Skeletal muscle tissue (tissue), 4 donors: ENCODE data around the gene USP51. TPM values are rescaled to one million over a fixed set of nuclear protein-coding genes. Genes with fewer than 3 reads are reported as not detected.
A peak's percentile ranks its signal among the peaks of the same experiment; 100 is the strongest.
"Not testable (repeated sequence)": the region's sequence is repeated elsewhere in the genome, so short reads cannot be mapped to it uniquely, and the experiment has no call there.

Experiments
- H3K27ac ChIP-seq: one replicate; pipeline ENCODE4 v1.7.0; 2013; ENCODE audit warnings: mild to moderate bottlenecking, low read depth, low read length, inconsistent platforms
- H3K27me3 ChIP-seq, 3 donors: one replicate each; pipeline ENCODE4 v1.7.0; 2013; ENCODE audit warnings: low read length in 3 of 3; ENCODE audit not compliant: control insufficient read depth in 3 of 3, insufficient read depth in 3 of 3
- H3K36me3 ChIP-seq, 3 donors: one replicate each; pipeline ENCODE4 v1.7.0; 2013; ENCODE audit warnings: low read length in 3 of 3; ENCODE audit not compliant: control insufficient read depth in 3 of 3, insufficient read depth in 3 of 3
- H3K4me1 ChIP-seq, 3 donors: one replicate each; pipeline ENCODE4 v1.7.0; 2013; ENCODE audit warnings: low read length in 3 of 3, mild to moderate bottlenecking in 3 of 3; ENCODE audit not compliant: control insufficient read depth in 3 of 3, insufficient read depth in 3 of 3
- H3K4me3 ChIP-seq, 3 donors: one replicate each; pipeline ENCODE4 v1.7.0; 2013; ENCODE audit warnings: low read length in 3 of 3
- H3K9ac ChIP-seq, 3 donors: one replicate each; pipeline ENCODE4 v1.7.0; 2013; ENCODE audit warnings: low read length in 3 of 3, mild to moderate bottlenecking in 3 of 3, moderate library complexity in 2 of 3, low read depth in 1 of 3
- H3K9me3 ChIP-seq, 3 donors: one replicate each; pipeline ENCODE4 v1.7.0; 2013; ENCODE audit warnings: low read length in 3 of 3; ENCODE audit not compliant: control insufficient read depth in 3 of 3
- total RNA-seq: library from RNA; depleted of rRNA; stranded (reverse); fragments of >200 nt; gene quantifications from one replicate; pipeline ENCODE4 v1.2.3, GENCODE V29; 2014
- donor health status: Osteomylitis.

The USP51 gene
- total RNA-seq, result 1.6 TPM

GRCh38 chrX:55489314-55490009, at the start of gene USP51:
Gene USP51 (minus strand): TSS chrX:55489848. CDS start chrX:55488939, 909 bp downstream.
- peak within 1 kb of the TSS; percentile 67 to 87 (median 81) for H3K4me3 ChIP-seq
- no peaks in the 10 kb centered on the region for H3K9me3 ChIP-seq
- peak within 1 kb of the TSS; percentile 72 to 83 (median 81) for H3K9ac ChIP-seq
- H3K27me3 ChIP-seq, result no peaks in the 10 kb centered on the region
- peak within 1 kb of the TSS; percentile 91 for H3K27ac ChIP-seq
- H3K36me3 ChIP-seq, result no peaks in the 10 kb centered on the region
- peaks cover 0 to 6% (median 3%) of the 10 kb centered on the region in 3 donors for H3K4me1 ChIP-seq

- no peaks in the 10 kb centered on the region for H3K36me3 ChIP-seq
- H3K9ac ChIP-seq, result no peak overlapping the region
- peaks cover 0 to 8% (median 0%) of the 10 kb centered on the region in 3 donors for H3K27me3 ChIP-seq
- H3K4me3 ChIP-seq, result no peak overlapping the region
- no peak overlapping the region for H3K27ac ChIP-seq
- H3K4me1 ChIP-seq, result no peaks in the 10 kb centered on the region
- no peaks in the 10 kb centered on the region for H3K9me3 ChIP-seq
Observed at GRCh38 chrX:55524487-55524886, 34.8 kb upstream of the USP51 start.

GRCh38 chrX:55523356-55523755, 33.7 kb upstream of the USP51 start:
- peaks cover 0 to 8% (median 0%) of the 10 kb centered on the region in 3 donors for H3K27me3 ChIP-seq
- no peak overlapping the region for H3K27ac ChIP-seq
- no peaks in the 10 kb centered on the region for H3K4me1 ChIP-seq
- no peak overlapping the region for H3K9ac ChIP-seq
- no peaks in the 10 kb centered on the region for H3K9me3 ChIP-seq
- no peak overlapping the region for H3K4me3 ChIP-seq
- H3K36me3 ChIP-seq, result no peaks in the 10 kb centered on the region

GRCh38 chrX:55522596-55523276, 33.1 kb upstream of the USP51 start:
- Histone ChIP-seq H3K9ac (no peak overlapping the region), H3K27ac (peak overlapping the region; percentile 10), H3K36me3 (no peaks in the 10 kb centered on the region), H3K9me3 (no peaks in the 10 kb centered on the region), H3K4me1 (no peaks in the 10 kb centered on the region), H3K27me3 (peaks cover 0 to 8% (median 0%) of the 10 kb centered on the region in 3 donors), H3K4me3 (peak overlapping the region in 1 of 3 donors; percentile 7)

- H3K4me3 ChIP-seq, result no peak overlapping the region
- H3K27ac ChIP-seq, result no peak overlapping the region
- H3K27me3 ChIP-seq, result peaks cover 0 to 8% (median 0%) of the 10 kb centered on the region in 3 donors
- no peaks in the 10 kb centered on the region for H3K36me3 ChIP-seq
- no peaks in the 10 kb centered on the region for H3K4me1 ChIP-seq
- H3K9ac ChIP-seq, result no peak overlapping the region
- H3K9me3 ChIP-seq, result no peaks in the 10 kb centered on the region
Observed at GRCh38 chrX:55521687-55522086, 32.0 kb upstream of the USP51 start.

GRCh38 chrX:55516794-55517481, 27.3 kb upstream of the USP51 start:
- not testable (repeated sequence) for H3K9ac ChIP-seq, H3K27me3 ChIP-seq, H3K36me3 ChIP-seq, H3K9me3 ChIP-seq, H3K4me3 ChIP-seq, H3K27ac ChIP-seq, H3K4me1 ChIP-seq

GRCh38 chrX:55513045-55513737, 23.5 kb upstream of the USP51 start:
- not testable (repeated sequence) for H3K9ac ChIP-seq, H3K36me3 ChIP-seq, H3K27me3 ChIP-seq, H3K4me3 ChIP-seq, H3K9me3 ChIP-seq, H3K27ac ChIP-seq, H3K4me1 ChIP-seq

GRCh38 chrX:55508410-55509152, 18.9 kb upstream of the USP51 start:
- not testable (repeated sequence) for H3K36me3 ChIP-seq, H3K4me3 ChIP-seq, H3K9ac ChIP-seq, H3K27me3 ChIP-seq, H3K9me3 ChIP-seq, H3K27ac ChIP-seq, H3K4me1 ChIP-seq

- H3K27ac ChIP-seq, H3K27me3 ChIP-seq, H3K4me3 ChIP-seq, H3K9ac ChIP-seq, H3K4me1 ChIP-seq, H3K36me3 ChIP-seq, H3K9me3 ChIP-seq: not testable (repeated sequence)
Observed at GRCh38 chrX:55507699-55508098, 18.1 kb upstream of the USP51 start.
